ENCODE data around the gene GPC6.
"Not testable (repeated sequence)": the region's sequence is repeated elsewhere in the genome, so short reads cannot be mapped to it uniquely, and the experiment has no call there.

GPC6 gene

DNA sequence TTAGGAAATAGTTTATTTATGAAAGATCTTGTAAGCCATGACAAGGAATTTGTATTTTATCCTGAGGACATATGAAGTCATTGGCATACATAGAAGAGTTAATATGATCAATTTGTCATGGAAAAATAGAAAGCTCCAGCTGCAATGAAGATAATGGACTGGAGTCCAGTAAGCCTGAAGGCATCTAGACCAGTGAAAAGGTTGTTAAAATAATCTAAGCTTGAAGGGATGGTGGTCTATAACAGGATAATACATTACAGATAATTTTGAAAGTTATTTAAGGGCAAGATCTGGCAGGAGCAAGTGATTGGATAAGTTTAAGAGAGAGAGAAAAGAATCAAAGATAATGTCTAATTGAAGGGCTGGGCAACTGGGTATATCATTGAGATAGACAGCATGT is 224.2 kb downstream of the GPC6 start:
- no peak for DNase-seq

DNA sequence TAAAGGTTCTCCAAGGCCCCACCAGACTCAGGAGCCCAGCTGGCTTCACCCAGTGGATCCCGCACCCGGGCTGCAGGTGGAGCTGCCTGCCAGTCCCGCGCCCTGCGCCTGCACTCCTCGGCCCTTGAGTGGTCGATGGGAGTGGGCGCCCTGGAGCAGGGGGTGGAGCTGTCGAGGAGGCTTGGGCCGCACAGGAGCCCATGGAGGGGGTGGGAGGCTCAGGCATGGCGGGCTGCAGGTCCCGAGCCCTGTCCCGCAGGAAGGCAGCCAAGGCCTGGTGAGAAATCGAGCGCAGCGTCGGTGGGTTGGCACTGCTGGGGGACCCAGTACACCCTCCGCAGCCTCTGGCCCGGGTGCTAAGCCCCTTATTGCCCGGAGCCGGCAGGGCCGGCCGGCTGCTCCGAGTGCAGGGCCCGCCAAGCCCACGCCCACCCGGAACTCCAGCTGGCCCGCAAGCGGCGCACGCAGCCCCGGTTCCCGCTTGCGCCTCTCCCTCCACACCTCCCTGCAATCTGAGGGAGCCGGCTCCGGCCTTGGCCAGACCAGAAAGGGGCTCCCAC is 228.1 kb downstream of the GPC6 start:
- DNase-seq, result not testable (repeated sequence)

DNA sequence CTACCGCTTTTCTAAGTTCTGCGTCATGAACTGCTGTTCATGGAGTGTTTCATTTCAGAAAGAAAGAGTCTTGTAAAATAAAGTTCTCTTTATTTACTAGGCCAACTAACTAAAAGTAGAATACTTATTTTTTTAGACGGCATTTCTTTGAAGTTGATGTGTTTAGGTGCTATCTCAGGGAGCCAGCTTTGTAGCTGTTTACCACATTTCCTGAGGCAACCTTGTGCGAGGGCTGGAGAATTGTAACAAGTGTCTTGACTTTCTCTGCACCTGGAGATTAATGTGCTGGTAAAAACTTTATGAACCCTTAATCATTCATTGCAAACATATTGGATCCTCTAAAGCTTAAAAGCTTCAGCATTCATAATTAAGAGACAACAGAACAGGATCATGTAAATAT is 229.3 kb downstream of the GPC6 start:
- DNase-seq, result no peak

DNA sequence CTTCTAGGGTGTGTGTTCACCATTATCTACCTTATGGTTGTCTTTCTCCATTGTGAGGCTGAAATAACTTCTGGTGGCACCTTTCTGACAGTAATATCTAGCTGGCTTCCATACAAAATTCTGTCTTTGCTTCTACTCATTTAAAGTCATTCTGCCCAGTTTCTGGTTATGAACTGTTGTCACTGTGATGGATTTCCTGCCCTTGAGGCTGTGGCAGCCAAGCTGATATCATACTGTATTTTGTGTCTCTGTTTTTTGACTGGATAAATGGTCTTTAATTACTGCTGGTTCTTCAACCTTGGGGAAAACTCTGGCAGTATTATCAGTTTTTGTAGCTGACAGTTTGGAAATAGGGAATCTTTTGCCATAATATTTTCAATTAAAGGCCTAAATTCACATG is 233.4 kb downstream of the GPC6 start:
- no peak for DNase-seq

DNA sequence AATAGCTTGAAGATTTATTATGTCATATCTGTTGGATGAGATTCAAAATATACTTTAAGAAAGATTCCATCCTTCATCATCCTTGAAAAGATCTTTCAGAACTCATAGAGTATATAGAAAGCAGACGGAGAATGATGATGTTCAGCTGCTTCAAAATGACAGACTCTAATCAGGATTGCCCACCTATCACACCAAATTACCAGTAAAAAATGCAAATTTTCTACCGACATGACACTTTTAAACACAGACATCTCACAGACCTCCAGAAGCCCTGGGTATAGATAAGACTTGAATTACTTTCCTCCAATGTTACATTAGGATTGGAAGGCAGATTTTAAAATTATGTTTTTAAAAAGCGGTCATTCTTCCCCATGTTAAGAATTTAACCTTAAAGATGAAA is 235.5 kb downstream of the GPC6 start:
- no peak for DNase-seq

DNA sequence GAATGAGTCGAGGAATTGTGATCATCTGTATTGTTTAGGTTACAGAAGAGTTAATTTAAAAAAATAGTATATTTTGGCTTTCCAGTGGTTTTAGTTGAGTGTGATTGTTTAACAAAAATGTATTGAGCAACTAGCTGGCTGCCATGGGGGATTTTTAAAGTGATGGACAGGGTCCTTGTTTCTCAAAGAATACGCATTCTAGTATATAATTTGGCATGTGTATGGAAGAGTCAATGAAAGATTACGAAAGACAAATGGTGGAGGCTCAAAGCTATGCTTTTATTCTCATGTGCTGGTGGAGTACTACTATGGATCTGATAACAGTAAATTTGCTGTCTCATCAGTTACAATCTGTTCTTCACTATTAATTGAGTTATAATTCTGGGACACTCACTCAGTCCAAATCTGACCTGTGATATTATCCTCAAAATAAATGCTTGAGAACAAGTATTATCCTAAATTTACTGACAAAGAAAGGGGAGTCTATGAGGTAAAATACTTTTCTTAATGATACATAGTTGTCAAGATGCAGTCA is 240.0 kb downstream of the GPC6 start:
- DNase-seq, result no peak

DNA sequence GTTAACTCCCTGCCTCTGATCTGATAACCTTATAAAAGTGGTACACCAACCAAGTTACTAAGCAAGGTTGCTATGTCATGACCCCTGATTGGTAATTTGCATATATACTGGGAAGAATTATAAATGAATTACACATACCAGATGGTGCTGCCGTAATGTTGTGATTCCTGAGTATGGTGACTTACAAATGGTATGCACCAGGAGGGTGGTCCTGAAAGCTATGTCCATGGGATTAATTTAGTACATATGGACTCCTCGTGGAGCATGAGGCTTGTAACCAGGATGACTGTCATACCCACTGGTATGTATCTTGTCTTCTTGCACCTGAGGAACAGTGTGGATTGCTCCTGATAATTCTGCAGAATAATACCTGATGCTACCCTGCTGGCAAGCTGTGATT is 240.6 kb downstream of the GPC6 start:
- DNase-seq, result no peak

DNA sequence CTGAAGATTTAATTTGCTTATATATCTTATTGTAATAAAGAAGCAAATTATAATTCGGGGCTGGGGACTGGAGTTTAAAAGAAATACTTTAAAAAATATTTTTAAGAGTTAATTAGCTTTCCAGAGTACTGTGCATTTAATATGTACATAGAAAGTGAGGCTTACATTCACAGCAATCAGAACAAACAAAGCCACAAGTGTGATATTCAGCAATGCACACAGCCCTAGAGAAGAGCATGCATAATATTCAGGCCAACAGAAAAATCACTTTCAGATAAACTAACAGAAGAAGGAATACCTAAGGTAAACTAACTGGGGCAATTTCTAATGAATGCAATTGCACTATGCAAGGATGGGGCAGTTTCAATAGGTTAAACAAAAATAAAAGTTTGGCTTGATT is 241.8 kb downstream of the GPC6 start:
- no peak for DNase-seq

DNA sequence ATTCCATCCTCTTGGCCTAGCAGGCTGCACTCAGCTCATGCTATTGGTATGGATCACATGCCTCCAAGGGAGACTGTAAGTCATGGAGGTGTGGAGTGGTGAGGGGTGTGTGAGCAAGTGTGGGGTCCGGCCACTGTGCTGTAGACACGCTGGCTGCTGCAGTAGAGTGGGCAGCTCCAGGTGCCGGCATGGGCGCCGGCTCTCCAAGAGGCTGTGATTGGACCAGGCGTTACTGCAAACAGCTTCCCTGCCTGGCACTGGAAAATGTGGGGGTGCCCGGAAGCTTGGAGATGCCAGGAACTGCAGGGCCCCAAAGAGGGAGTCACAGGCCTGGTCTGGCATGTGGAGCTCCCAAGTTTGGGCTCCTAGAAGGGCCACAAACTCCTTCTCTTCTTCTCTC is 245.7 kb downstream of the GPC6 start:
- DNase-seq, result no peak

DNA sequence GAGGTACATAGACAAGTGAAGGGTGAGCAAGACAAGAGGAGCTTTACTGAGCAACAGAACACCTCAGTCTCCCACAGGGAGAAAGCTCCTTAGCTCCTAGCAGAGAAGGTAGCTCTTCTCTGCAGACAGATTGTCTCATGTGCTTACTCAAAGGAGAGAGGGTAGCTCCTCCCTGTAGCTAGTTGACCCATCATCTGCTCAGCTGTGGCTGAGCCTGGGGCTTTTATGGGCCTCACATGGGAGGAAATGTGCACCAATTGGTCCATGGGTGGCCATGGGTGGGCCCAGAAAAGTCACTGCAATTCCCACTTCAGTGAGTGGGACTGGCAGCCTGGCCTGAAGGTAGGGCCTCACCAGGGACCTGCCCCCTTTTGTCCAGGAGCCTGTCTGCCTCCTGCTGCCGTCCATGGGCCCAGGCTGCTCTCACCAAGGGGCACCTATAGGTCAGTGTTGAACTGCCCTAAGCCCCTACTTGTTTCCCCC is 246.2 kb downstream of the GPC6 start:
- DNase-seq, result no peak

DNA sequence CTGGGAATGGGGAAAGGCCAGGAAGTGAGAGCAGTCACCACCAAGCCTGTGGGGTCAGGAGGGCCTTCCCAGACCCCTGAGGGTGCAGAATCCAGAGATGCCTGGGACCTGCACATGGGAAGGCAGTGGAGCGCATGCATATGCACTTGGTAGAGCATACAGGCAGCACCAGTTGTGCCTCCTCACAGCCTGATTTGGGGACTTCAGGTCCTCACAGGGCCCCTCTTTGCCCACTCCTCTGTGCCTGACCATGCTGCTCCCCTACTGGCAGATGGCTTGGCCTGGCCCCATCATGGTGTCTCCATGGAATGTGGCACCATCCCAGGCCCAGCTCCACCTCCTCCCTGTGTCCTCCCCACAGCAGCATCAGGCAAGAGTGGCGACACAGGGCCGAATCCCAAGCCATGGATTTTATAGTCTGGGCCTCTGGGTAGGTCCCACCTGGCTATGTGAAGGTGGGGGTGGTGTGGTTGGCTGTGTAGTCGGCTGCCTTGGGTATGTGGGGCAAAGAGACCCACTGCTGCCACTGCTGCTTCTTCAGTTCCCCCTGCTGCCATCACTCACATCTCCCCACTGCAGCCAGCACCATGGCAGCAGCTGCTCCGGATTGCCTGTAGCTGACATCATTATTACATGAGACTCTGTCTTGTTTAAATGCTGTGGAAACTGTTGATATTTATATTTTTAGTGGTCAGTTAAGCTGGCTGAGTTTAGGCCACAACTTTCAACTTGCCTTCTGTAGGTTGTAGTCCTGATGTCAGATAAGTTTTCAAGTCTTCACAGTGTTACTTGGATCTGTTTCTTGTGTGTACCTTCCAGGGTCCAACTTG is 247.0 kb downstream of the GPC6 start:
- no peak for DNase-seq

DNA sequence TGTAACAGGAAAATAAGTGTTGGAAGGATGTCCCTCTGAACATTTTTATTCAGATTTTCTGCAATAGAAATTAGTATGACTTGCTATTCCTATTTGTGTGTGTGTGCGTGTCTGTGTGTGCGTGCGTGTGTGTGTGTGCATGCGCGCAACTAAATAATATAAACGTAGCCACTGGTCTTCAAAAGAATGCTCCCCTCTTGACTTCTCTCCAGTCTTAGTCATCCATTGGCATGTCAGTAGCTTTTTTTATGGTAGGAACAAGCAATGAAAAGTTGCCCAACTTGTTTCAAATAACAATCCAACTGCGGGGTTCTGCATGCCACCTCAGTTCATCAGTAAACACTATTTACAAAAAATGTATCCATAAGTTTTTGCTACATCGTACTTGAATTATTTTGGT is 249.6 kb downstream of the GPC6 start:
- DNase-seq, result no peak

DNA sequence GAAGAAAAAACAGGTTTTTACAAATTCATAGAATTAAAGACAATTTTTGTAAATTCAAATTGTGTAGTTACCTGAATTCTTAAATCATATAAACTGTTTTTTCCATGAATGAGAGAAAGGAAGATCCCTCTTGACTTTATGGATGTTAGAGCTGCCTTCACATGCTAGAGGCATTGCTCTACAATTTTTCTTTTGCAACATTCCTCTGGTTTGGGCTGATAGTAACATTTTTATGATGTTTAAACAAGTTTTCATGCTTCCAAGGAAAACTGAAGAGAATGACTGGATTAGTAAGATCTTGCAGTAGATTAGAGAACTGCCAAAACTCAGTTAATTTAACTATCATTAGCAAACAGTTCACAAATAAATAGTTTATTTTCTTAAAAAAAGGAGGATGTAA is 250.6 kb downstream of the GPC6 start:
- no peak for DNase-seq

DNA sequence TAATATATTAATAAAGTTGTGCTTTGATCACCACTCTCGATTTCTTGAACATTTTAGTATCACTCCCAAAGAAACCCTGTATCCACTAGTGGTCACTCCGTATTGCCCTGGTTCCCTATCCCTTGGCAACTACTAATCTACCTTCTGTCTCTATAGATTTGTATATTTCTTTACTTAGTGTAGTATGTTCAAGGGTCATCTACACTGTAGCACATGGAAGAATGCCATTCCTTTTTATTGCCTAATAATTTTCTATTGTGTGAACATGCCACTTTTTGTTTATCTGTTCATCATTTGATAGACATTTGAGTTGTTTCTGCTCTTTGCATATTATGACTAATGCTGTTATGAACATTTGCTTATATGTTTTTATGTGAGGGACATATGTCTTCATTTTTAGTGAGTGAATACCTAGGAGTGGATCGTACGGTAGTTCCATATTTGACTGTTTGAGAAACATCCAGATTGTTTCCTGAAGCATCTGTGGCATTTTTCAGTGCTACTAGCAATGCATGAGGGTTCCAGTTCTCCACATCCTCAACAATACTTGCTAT is 254.0 kb downstream of the GPC6 start:
- no peak for DNase-seq

DNA sequence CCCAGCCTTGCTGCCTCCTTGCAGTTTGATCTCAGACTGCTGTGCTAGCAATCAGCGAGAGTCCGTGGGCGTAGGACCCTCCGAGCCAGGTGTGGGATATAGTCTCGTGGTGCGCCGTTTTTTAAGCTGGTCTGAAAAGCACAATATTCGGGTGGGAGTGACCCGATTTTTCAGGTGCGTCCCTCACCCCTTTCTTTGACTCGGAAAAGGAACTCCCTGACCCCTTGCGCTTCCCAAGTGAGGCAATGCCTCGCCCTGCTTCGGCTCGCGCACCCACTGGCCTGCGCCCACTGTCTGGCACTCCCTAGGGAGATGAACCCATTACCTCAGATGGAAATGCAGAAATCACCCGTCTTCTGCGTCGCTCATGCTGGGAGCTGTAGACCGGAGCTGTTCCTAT is 269.5 kb downstream of the GPC6 start:
- not testable (repeated sequence) for DNase-seq

DNA sequence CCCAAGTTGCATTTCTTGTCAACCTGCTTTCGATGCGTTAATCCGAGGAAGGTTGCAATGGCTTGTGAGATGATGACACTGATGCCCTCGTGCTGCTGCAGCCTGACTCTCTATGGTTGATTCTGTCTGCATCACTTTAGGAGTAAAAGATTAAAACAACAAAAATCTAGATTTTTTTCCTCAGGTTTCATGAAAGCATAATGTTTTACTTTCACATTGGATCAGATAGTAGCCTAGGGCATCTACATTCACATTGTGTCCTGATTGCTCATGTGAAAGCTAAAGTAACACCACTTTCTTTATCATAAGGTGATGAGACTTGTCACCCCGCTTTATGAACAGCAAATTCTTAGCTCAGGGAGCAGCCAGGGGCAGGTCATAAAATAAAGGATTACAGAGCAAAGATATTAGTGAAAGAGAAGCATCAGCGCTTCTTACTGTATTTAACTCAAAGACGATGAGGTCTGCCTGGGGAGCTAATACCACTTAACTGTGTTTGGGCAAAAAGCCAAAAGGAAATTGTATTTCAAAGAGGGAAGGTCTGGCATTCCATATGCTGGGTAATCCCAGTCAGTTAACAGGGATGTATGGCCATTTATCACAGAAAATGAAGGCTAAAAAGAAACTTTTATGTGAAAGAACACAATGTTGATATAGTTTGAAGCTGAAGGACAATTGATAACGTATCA is 270.5 kb downstream of the GPC6 start:
- no peak for DNase-seq

DNA sequence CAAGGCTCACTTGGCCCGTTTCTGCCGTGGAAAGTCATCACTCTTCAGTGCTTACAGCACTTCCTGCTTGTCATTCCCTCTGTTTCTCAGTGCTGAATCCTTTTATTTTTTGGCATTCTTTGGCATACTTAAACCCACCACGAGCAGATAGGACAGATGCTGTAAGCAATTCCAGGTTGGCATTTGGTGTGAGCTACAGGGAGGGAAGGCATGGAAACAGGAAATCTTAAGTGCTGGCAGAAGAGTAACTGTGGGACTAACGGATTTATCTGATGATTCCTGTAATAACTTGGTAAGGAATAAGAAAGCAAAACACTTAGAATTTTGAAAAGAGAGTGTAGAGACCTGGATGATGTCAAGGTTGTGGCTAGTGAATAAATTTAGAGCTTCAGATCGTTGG is 273.4 kb downstream of the GPC6 start:
- no peak for DNase-seq

DNA sequence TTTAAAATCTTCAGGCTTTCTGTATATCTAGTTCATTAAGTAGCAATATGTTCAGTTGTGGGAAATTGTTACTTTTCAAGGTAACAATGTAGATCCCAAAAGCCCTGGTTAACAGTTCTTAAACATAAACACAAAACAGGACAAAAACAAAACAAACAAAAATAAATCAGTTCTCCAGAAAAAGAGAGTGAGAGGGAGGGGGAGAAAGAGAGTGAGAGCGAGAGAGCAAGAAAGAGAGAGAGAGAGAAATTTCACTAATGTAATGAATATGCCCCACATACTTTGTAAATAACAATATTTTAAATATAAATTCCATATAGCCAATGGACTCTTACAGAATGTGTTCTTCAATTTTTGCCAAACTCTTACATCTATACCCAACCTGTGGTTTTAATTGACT is 275.5 kb downstream of the GPC6 start:
- DNase-seq, result no peak

DNA sequence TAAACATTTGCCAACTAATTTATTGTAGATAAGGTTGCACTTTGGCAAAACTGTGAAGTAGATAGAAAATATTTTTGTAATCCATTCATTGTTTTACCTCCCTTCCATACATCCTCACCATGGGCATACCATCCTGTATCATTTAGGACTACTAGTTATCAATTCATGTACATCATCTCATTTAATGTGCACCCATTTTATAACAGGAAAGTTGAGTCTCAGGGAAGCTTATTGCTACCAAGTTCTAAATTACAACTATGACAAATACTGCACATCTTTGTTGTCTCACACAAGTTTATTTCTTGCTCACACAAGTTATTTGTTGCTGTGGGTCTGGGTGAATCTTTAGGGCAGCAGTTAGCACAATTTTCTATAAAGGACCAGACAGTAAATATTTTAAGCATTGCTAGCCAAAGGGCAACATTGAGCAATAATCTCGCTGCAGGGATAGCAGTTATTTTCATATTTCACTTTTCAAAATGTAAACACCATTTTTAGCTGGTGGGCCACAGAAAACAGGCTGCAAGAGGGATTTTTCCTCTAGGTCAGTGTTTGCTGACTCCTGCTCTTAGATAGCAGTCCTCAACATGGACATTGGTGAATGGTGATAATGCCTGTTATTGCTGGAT is 276.5 kb downstream of the GPC6 start:
- DNase-seq, result no peak

DNA sequence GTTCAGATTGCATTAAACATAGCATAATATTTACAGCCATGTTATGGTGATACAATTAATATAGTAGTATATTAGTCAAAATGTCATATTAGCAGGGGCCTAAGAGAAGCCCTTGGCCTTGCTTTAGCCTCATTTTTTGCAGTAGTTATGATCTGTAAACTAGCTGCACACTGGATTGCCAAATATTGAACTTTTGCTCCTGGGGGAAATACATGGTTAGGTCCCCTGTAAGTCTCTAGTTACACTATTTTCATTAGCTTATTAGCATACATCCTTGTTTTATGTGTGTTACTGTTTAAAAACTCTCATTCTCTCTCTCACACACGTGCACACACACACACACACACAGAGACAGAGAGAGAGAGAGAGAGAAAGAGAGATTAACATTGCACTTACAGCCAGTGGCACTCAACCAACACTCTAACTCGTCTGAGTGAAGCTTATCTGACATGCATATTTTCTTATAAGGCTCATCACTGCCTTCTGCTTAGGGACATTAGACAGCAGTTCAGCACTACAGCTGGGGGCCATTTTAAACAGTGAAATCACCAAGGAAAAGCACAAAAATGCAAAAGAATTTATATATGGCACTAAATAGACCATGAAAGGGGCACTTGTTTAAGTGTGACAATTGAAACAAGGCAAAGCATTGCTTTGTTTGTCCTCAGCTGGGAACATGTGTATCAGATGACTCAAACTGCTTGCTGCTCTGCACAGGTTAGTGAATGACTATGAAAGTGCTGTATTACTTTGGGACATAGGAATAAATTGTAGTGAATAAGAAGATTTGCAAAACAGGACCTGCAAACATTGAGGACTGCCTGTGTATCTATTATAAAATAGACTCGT is 278.7 kb downstream of the GPC6 start:
- DNase-seq, result no peak

DNA sequence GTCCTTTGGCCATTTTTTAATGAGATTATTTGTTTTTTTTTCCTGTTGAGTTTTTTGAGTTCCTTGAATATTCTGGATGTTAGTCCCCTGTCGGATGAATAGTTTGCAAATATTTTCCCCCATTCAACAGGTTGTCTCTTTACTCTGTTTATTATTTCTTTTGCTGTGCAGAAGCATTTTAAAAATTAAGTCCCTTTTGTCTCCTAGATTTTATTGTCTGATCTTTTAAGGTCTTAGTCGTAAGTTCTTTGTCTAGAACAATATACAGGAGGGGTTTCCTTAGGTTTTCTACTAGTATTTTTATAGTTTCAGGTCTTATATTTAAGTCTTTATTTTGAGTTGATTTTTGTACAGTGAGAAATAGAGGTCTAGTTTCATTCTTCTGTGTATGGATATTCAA is 284.4 kb downstream of the GPC6 start:
- DNase-seq, result no peak

DNA sequence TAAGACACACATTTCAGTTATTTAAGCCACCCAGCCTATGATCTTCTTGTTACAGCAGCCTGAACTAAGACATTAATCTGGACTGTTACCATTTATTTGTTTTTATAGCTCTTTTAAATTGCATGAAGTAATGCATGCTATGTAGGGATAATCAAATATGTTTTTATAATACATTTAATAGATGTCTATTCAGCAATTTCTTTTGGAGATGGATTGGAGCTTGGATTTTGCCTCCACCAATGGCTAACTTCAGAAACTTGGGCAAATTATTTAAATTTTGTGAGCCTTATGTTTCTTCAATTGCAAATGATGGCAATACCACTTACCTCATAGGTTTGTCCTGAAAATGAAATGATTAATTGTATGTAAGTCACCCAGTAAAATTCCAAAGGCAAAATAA is 288.7 kb downstream of the GPC6 start:
- no peak for DNase-seq

All from MV-4-11 (cell line).